Kidney (tissue), 14 donors: ENCODE data around the gene VTI1A. TPM values are rescaled to one million over a fixed set of nuclear protein-coding genes. Genes with fewer than 3 reads are reported as not detected.

Experiments used
- DNase-seq, 5 donors: peaks; one replicate each; pipeline ENCODE4 v3.0.0-alpha.2; 2013 to 2020
- FAIRE-seq: peaks from 2 replicates; lab custom pipeline; 2012; peaks lifted over from hg19 to GRCh38; lab: Jason Lieb, UNC
- H3K27ac ChIP-seq, 2 donors: one replicate each; pipeline ENCODE4 v1.7.0; 2013; ENCODE audit warnings: low read depth in 2 of 2, low read length in 2 of 2, inconsistent platforms in 1 of 2
- H3K27me3 ChIP-seq: one replicate; pipeline ENCODE4 v1.7.1; 2013; ENCODE audit warnings: low read length, inconsistent platforms; ENCODE audit not compliant: control insufficient read depth, insufficient read depth
- H3K36me3 ChIP-seq, 3 donors: one replicate each; pipeline versions ENCODE4 v1.7.0 to v1.7.1; 2013; ENCODE audit warnings: low read length in 3 of 3, control low read depth in 1 of 3, inconsistent platforms in 1 of 3; ENCODE audit not compliant: insufficient read depth in 3 of 3, control insufficient read depth in 2 of 3
- H3K4me1 ChIP-seq, 3 donors: one replicate each; pipeline versions ENCODE4 v1.7.0 to v1.7.1; 2013; ENCODE audit warnings: low read length in 3 of 3, inconsistent platforms in 1 of 3, low read depth in 1 of 3; ENCODE audit not compliant: control insufficient read depth in 2 of 3, insufficient read depth in 2 of 3
- H3K4me3 ChIP-seq, 3 donors: one replicate each; pipeline versions ENCODE4 v1.7.0 to v1.8.1; 2013; ENCODE audit warnings: low read length in 3 of 3, control low read depth in 1 of 3, inconsistent platforms in 1 of 3
- H3K9ac ChIP-seq, 3 donors: one replicate each; pipeline versions ENCODE4 v1.7.0 to v1.7.1; 2013; ENCODE audit warnings: low read length in 3 of 3, control low read depth in 1 of 3, inconsistent platforms in 1 of 3
- H3K9me3 ChIP-seq, 3 donors: one replicate each; pipeline versions ENCODE4 v1.7.0 to v1.7.1; 2013; ENCODE audit warnings: low read length in 3 of 3, control low read depth in 1 of 3, inconsistent platforms in 1 of 3; ENCODE audit not compliant: control insufficient read depth in 2 of 3, insufficient read depth in 1 of 3
- CTCF ChIP-seq: IDR thresholded peaks from 3 replicates; pipeline ENCODE4 v1.5.1; 2012; ENCODE audit warnings: mild to moderate bottlenecking, moderate library complexity, borderline replicate concordance; ENCODE audit not compliant: insufficient read depth; ENCODE audit errors: extremely low read depth
- intact Hi-C: fragments of 100-400 bp; cut with DNase I; formaldehyde crosslinking; loops from one replicate; pipeline ENCODE4 v1.11.1; 2022
- polyA plus RNA-seq: library from polyadenylated mRNA; stranded (reverse); fragments of 350-450 nt; fragmentation: Illumina TruSeq; extraction: RNeasy Lipid Tissue Mini Kit (QIAGEN cat#74804); gene quantifications from one replicate; pipeline ENCODE4 v1.2.3, GENCODE V29; 2014; ENCODE audit warnings: low read depth, low replicate concordance; ENCODE audit not compliant: insufficient read depth
- total RNA-seq: library from RNA; stranded (reverse); fragmentation: NEBNext Ultra II Directional; extraction: Animal tissue kit (Norgen Biotek cat#: 25700); gene quantifications from one replicate; pipeline ENCODE4 v1.2.1, GENCODE V29; 2021
- donor health status: control.
- donor health status: control.
- donor health status: control.
- donor health status: control.
- donor health status: control.
- donor health status: DM: yes; HTN: yes; CAD: no.
- donor health status: Normal renal cell carcinoma (clear cell type).

Gene VTI1A
- total and polyA plus RNA-seq, 2 donors from 2014 or later = 9.2 to 41.8 TPM

- no peak for TF ChIP-seq CTCF
- intact Hi-C loops = no loop called here
- H3K27me3 ChIP-seq = no peaks in the 10 kb centered on the region
- H3K27ac ChIP-seq = no peak overlapping the region
- H3K4me1 ChIP-seq = no peaks in the 10 kb centered on the region
- no peak overlapping the region for H3K4me3 ChIP-seq
- FAIRE-seq (no peak), DNase-seq (no peak)
- H3K9ac ChIP-seq = no peak overlapping the region
- H3K9me3 ChIP-seq = no peaks in the 10 kb centered on the region
- H3K36me3 ChIP-seq = no peaks in the 10 kb centered on the region
These were observed 123.6 kb downstream of the VTI1A start for GRCh38 chr10:112570585-112570984.

- no peak overlapping the region for H3K27ac ChIP-seq
- no peaks in the 10 kb centered on the region for H3K27me3 ChIP-seq
- H3K36me3 ChIP-seq = no peaks in the 10 kb centered on the region
- no peak for TF ChIP-seq CTCF
- FAIRE-seq (no peak), DNase-seq (no peak)
- H3K4me3 ChIP-seq = no peak overlapping the region
- H3K4me1 ChIP-seq = no peaks in the 10 kb centered on the region
- no peaks in the 10 kb centered on the region for H3K9me3 ChIP-seq
- intact Hi-C loops = no loop called here
- no peak overlapping the region for H3K9ac ChIP-seq
These were observed 132.6 kb downstream of the VTI1A start for GRCh38 chr10:112579578-112579977.

- no peaks in the 10 kb centered on the region for H3K9me3 ChIP-seq
These were observed 133.3 kb downstream of the VTI1A start for GRCh38 chr10:112580267-112580666.

More at GRCh38 chr10:112580267-112580666, 133.3 kb downstream of the VTI1A start:
- DNase-seq (no peak), FAIRE-seq (no peak)
- no peak overlapping the region for H3K9ac ChIP-seq
- no peaks in the 10 kb centered on the region for H3K36me3 ChIP-seq
- H3K4me1 ChIP-seq = no peaks in the 10 kb centered on the region
- no peak for TF ChIP-seq CTCF
- no peaks in the 10 kb centered on the region for H3K27me3 ChIP-seq
- no peak overlapping the region for H3K4me3 ChIP-seq
- intact Hi-C loops = no loop called here
- no peak overlapping the region for H3K27ac ChIP-seq
